GM23248 (cell line): ENCODE measurements around the gene RRP8. TPM values are rescaled to one million over a fixed set of nuclear protein-coding genes. Genes with fewer than 3 reads are reported as not detected.
A peak's percentile ranks its signal among the peaks of the same experiment; 100 is the strongest.

ENCODE experiments used
- DNase-seq: peaks from one replicate; pipeline ENCODE4 v3.0.0-alpha.2; 2015
- H2AFZ ChIP-seq: fragments of 200-600 bp; sonication (generic); 2 replicates; pipeline ENCODE4 v1.6.1; 2016; ENCODE audit warnings: antibody characterized with exemption
- H3F3A ChIP-seq: fragments of 200-600 bp; sonication (generic); 2 replicates; pipeline ENCODE4 v1.6.1; 2016; ENCODE audit warnings: mild to moderate bottlenecking, antibody characterized with exemption, mixed run types; ENCODE audit not compliant: insufficient read depth
- H3K27ac ChIP-seq: fragments of 200-600 bp; sonication (generic); 2 replicates; pipeline ENCODE4 v1.5.1; 2016; ENCODE audit warnings: mild to moderate bottlenecking
- H3K27me3 ChIP-seq: fragments of 200-600 bp; sonication (generic); replicated peaks from 2 replicates; pipeline ENCODE4 v1.6.1; 2016; ENCODE audit warnings: mild to moderate bottlenecking; ENCODE audit not compliant: insufficient read depth
- H3K36me3 ChIP-seq: fragments of 200-600 bp; sonication (generic); 2 replicates; pipeline ENCODE4 v1.6.1; 2016; ENCODE audit warnings: low read depth, mild to moderate bottlenecking
- H3K4me1 ChIP-seq: fragments of 200-600 bp; sonication (generic); 2 replicates; pipeline ENCODE4 v1.6.1; 2016; ENCODE audit warnings: mild to moderate bottlenecking; ENCODE audit not compliant: insufficient read depth
- H3K4me2 ChIP-seq: fragments of 200-600 bp; sonication (generic); one replicate; pipeline ENCODE4 v1.6.1; 2016; ENCODE audit warnings: mild to moderate bottlenecking; ENCODE audit not compliant: unreplicated experiment
- H3K4me3 ChIP-seq: fragments of 200-600 bp; sonication (generic); 2 replicates; pipeline ENCODE4 v1.5.1; 2016; ENCODE audit warnings: mild to moderate bottlenecking
- H3K79me2 ChIP-seq: fragments of 200-600 bp; sonication (generic); 2 replicates; pipeline ENCODE4 v1.6.1; 2016; ENCODE audit warnings: mild to moderate bottlenecking; ENCODE audit not compliant: insufficient read depth
- H3K9ac ChIP-seq: fragments of 200-600 bp; sonication (generic); 2 replicates; pipeline ENCODE4 v1.6.1; 2016; ENCODE audit warnings: mild to moderate bottlenecking
- H3K9me2 ChIP-seq: fragments of 200-600 bp; sonication (generic); 2 replicates; pipeline ENCODE4 v1.6.1; 2016; ENCODE audit warnings: mixed run types, mild to moderate bottlenecking, moderate library complexity; ENCODE audit not compliant: insufficient read depth
- H3K9me3 ChIP-seq: fragments of 200-600 bp; sonication (generic); one replicate; pipeline ENCODE4 v1.6.1; 2017; ENCODE audit warnings: low read depth
- H4K20me1 ChIP-seq: fragments of 200-600 bp; sonication (generic); 2 replicates; pipeline ENCODE4 v1.6.0; 2016; ENCODE audit not compliant: insufficient read depth
- EZH2 ChIP-seq: fragments of 200-600 bp; sonication (generic); IDR thresholded peaks from 2 replicates; pipeline ENCODE4 v1.6.1; 2018; ENCODE audit warnings: antibody characterized with exemption, mild to moderate bottlenecking; ENCODE audit not compliant: insufficient read depth, poor library complexity, severe bottlenecking
- EZH2phosphoT487 ChIP-seq: fragments of 200-600 bp; sonication (generic); IDR thresholded peaks from 2 replicates; pipeline ENCODE4 v1.6.1; 2018; ENCODE audit warnings: antibody characterized with exemption, moderate library complexity, mild to moderate bottlenecking, low read depth; ENCODE audit not compliant: insufficient read depth
- WGBS, 2 experiments: methylation state at CpG; one replicate each; pipeline ENCODE4 v1.1.6; 2015 to 2017; ENCODE audit warnings: low lambda C conversion rate in 2 of 2, low coverage in 1 of 2; ENCODE audit errors: missing lambda C conversion rate in 2 of 2; 5-methylcytosine and 5-hydroxymethylcytosine counted together
- in situ Hi-C: fragments of 300-500 bp; cut with MboI; formaldehyde crosslinking; loops from 2 replicates; pipeline ENCODE4 v1.15.0; 2020
- polyA plus RNA-seq: library from polyadenylated mRNA; unstranded; fragments of >200 nt; fragmentation: Nextera tagmentation; extraction: Ambion mirVana; gene quantifications from 2 replicates; pipeline ENCODE4 v1.2.1, GENCODE V29; 2016
- total RNA-seq: library from RNA; depleted of rRNA; stranded (reverse); fragments of >200 nt; shearing (Covaris generic); gene quantifications from 2 replicates; pipeline ENCODE4 v1.2.3, GENCODE V29; 2014

Gene RRP8
- total and polyA plus RNA-seq, 2 experiments from 2014 or later: 8.5 to 24.4 TPM

- Histone ChIP-seq H3K4me3 (peak overlapping the region; percentile 74), H3F3A (peaks cover 59% of the 10 kb centered on the region), H3K79me2 (peaks cover 52% of the 10 kb centered on the region), H3K27me3 (no peaks in the 10 kb centered on the region), H3K9me2 (no peaks in the 10 kb centered on the region), H3K4me2 (peak overlapping the region; percentile 82), H3K9ac (peak overlapping the region; percentile 80), H4K20me1 (no peaks in the 10 kb centered on the region), H3K4me1 (peaks cover 31% of the 10 kb centered on the region), H2AFZ (no peak overlapping the region), H3K9me3 (no peaks in the 10 kb centered on the region), H3K27ac (peak overlapping the region; percentile 88), H3K36me3 (peaks cover 32% of the 10 kb centered on the region)
- peak; percentile 58 for DNase-seq
- in situ Hi-C loops: no loop called here
- TF ChIP-seq EZH2phosphoT487: no peak
- TF ChIP-seq EZH2: no peak
- WGBS, 2 experiments: 13 to 15% methylated on average over 29 to 31 of the region's 39 CpGs
These were observed 7.9 kb upstream of the RRP8 start for GRCh38 chr11:6611092-6611962.

- Histone ChIP-seq H3K9me3 (no peaks in the 10 kb centered on the region), H3K9ac (peak overlapping the region; percentile 80), H3K27ac (peak overlapping the region; percentile 88; the same call in 1 of the 2 replicates), H4K20me1 (no peaks in the 10 kb centered on the region), H3K4me2 (peak overlapping the region; percentile 82), H3K4me3 (peak overlapping the region; percentile 74), H3K9me2 (no peaks in the 10 kb centered on the region), H3F3A (peaks cover 66% of the 10 kb centered on the region), H3K36me3 (peaks cover 32% of the 10 kb centered on the region), H3K79me2 (peaks cover 59% of the 10 kb centered on the region), H2AFZ (no peak overlapping the region), H3K4me1 (peaks cover 38% of the 10 kb centered on the region), H3K27me3 (no peaks in the 10 kb centered on the region)
- DNase-seq: no peak
- in situ Hi-C loops: no loop called here
- no peak for TF ChIP-seq EZH2phosphoT487
- TF ChIP-seq EZH2: no peak
- WGBS, 2 experiments: 64 to 67% methylated on average over 6 of the region's 6 CpGs
These were observed 7.2 kb upstream of the RRP8 start for GRCh38 chr11:6610591-6610990.

GRCh38 chr11:6609502-6610015 is 6.1 kb upstream of the RRP8 start:
- peaks cover 76% of the 10 kb centered on the region for H3F3A ChIP-seq
- WGBS, 2 experiments: 66 to 73% methylated on average over 8 of the region's 8 CpGs
- H3K4me3 ChIP-seq: no peak overlapping the region
- H4K20me1 ChIP-seq: no peaks in the 10 kb centered on the region
- no peak overlapping the region for H2AFZ ChIP-seq
- H3K27me3 ChIP-seq: no peaks in the 10 kb centered on the region
- in situ Hi-C loops: no loop called here
- H3K79me2 ChIP-seq: peaks cover 70% of the 10 kb centered on the region
- H3K9ac ChIP-seq: no peak overlapping the region
- no peak overlapping the region for H3K27ac ChIP-seq
- TF ChIP-seq EZH2phosphoT487 (no peak), EZH2 (no peak)
- H3K9me2 ChIP-seq: no peaks in the 10 kb centered on the region
- H3K36me3 ChIP-seq: peaks cover 32% of the 10 kb centered on the region
- H3K9me3 ChIP-seq: no peaks in the 10 kb centered on the region
- no peak for DNase-seq
- peaks cover 45% of the 10 kb centered on the region for H3K4me1 ChIP-seq
- H3K4me2 ChIP-seq: no peak overlapping the region

- Histone ChIP-seq H3K36me3 (peaks cover 32% of the 10 kb centered on the region), H2AFZ (no peak overlapping the region), H3K27me3 (no peaks in the 10 kb centered on the region), H3K9me3 (no peaks in the 10 kb centered on the region), H3K4me3 (no peak overlapping the region), H3K4me1 (peaks cover 45% of the 10 kb centered on the region), H3F3A (peaks cover 81% of the 10 kb centered on the region), H3K9me2 (no peaks in the 10 kb centered on the region), H3K9ac (no peak overlapping the region), H3K79me2 (peaks cover 76% of the 10 kb centered on the region), H4K20me1 (no peaks in the 10 kb centered on the region), H3K27ac (peak overlapping the region; percentile 3; the same call in 1 of the 2 replicates), H3K4me2 (no peak overlapping the region)
- 86 to 87% methylated on average over 14 of the region's 14 CpGs for WGBS, 2 experiments
- in situ Hi-C loops: no loop called here
- DNase-seq: no peak
- TF ChIP-seq EZH2 (no peak), EZH2phosphoT487 (no peak)
These were observed 5.5 kb upstream of the RRP8 start for GRCh38 chr11:6608726-6609501.
